Psoas muscle (tissue), 8 donors: ENCODE data around the gene TRMU. TPM values are rescaled to one million over a fixed set of nuclear protein-coding genes. Genes with fewer than 3 reads are reported as not detected.
A peak's percentile ranks its signal among the peaks of the same experiment; 100 is the strongest.

Experiments
- ATAC-seq, 4 donors: fragments of 200-7000 bp; cut with Tn5 transposase; one replicate each; pipeline ENCODE4 v1.9.1; 2020; ENCODE audit warnings: moderate library complexity in 3 of 4, mild to moderate bottlenecking in 2 of 4
- DNase-seq, 2 donors: peaks; one replicate each; pipeline ENCODE4 v3.0.0-alpha.2; 2020
- H3K27ac ChIP-seq: fragments of 200-600 bp; one replicate; pipeline ENCODE4 v1.8.0; 2022
- H3K27me3 ChIP-seq, 3 donors: fragments of 200-600 bp in 1 of 3; one replicate each; pipeline versions ENCODE4 v1.6.1 to v1.8.0; 2013 to 2022; ENCODE audit warnings: low read length in 2 of 3, mild to moderate bottlenecking in 2 of 3, moderate library complexity in 1 of 3; ENCODE audit not compliant: insufficient read depth in 3 of 3
- H3K36me3 ChIP-seq, 2 donors: fragments of 200-600 bp in 1 of 2; one replicate each; pipeline versions ENCODE4 v1.6.1 to v1.8.0; 2013 to 2022; ENCODE audit warnings: low read depth in 1 of 2, mild to moderate bottlenecking in 1 of 2, moderate library complexity in 1 of 2; ENCODE audit not compliant: insufficient read depth in 1 of 2
- H3K4me1 ChIP-seq: fragments of 200-600 bp; one replicate; pipeline ENCODE4 v1.8.0; 2022
- H3K4me3 ChIP-seq: fragments of 200-600 bp; one replicate; pipeline ENCODE4 v1.8.0; 2022; ENCODE audit warnings: mild to moderate bottlenecking
- H3K9me3 ChIP-seq: fragments of 200-600 bp; one replicate; pipeline ENCODE4 v1.8.0; 2022
- WGBS, 3 donors: extraction: QIAGEN DNeasy Blood & Tissue Kit; methylation state at CpG; one replicate each; pipeline versions ENCODE4 v1.1.6 to v1.1.7; 2013; 5-methylcytosine and 5-hydroxymethylcytosine counted together
- intact Hi-C, 2 donors: fragments of 100-400 bp; cut with DNase I; formaldehyde crosslinking; loops; one replicate each; pipeline versions ENCODE4 v1.11.0 to v1.14.2; 2022
- polyA plus RNA-seq, 3 donors: library from polyadenylated mRNA; stranded (reverse); fragments of 200-250 nt; gene quantifications; one replicate each; pipeline ENCODE4 v1.2.3, GENCODE V29; 2013
- total RNA-seq, 4 donors: library from RNA; stranded (reverse); fragmentation: NEBNext Ultra II Directional in 2 of 4; extraction: Animal tissue kit (Norgen Biotek cat#: 25700) in 2 of 4; gene quantifications; one replicate each; pipeline versions ENCODE4 v1.2.1 to v1.2.4, GENCODE V29; 2021 to 2023
- TF ChIP-seq, protein P1 (sequence below): fragments of 200-600 bp; IDR thresholded peaks from one replicate; pipeline ENCODE4 v1.8.0; 2022; ENCODE audit warnings: antibody characterized with exemption
- donor health status: healthy with polysubstance abuse.
- donor health status: DM: no; HTN: no; CAD: no; lungs with moderate emphysema.
- donor health status: Bipolar disorder and iron deficiency.
- donor health status: healthy.
- donor health status: DM: yes; HTN: yes; CAD: no.
- donor health status: DM: no; HTN: no; CAD: no.
- donor health status: DM: no; HTN: no; CAD: no.
- donor health status: DM: yes; HTN: yes; CAD: no.

The TRMU gene
- total and polyA plus RNA-seq, 7 donors = 9.6 to 37.1 (median 17.4) TPM

DNA sequence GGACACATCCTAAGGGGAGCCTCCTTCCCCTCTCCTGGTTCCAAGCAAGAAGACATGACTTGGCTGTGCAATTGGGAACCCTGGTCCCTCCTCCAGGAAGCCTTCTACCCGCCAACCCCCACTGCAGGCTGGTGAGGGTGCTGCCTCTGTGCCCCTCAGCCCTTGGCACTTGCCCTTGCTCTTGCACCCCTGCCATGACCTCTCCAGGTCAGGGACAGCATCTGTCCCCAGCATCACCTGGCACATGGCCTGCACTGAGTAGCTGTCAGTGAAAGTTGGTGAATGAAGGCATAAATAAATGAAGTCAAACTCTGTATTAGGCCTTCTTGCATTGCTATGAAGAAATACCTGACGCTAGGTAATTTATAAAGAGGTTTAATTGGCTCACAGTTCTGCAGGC lies 40.7 kb upstream of the TRMU start:
- Histone ChIP-seq H3K9me3 (no peaks in the 10 kb centered on the region), H3K4me1 (peaks cover 11% of the 10 kb centered on the region), H3K36me3 (peaks cover 0 to 26% of the 10 kb centered on the region in 2 donors), H3K27ac (no peak overlapping the region), H3K4me3 (no peak overlapping the region), H3K27me3 (no peaks in the 10 kb centered on the region)
- WGBS, 3 donors = 81 to 93% (median 87%) methylated on average over 2 of the region's 2 CpGs
- TF ChIP-seq, protein P1, sequence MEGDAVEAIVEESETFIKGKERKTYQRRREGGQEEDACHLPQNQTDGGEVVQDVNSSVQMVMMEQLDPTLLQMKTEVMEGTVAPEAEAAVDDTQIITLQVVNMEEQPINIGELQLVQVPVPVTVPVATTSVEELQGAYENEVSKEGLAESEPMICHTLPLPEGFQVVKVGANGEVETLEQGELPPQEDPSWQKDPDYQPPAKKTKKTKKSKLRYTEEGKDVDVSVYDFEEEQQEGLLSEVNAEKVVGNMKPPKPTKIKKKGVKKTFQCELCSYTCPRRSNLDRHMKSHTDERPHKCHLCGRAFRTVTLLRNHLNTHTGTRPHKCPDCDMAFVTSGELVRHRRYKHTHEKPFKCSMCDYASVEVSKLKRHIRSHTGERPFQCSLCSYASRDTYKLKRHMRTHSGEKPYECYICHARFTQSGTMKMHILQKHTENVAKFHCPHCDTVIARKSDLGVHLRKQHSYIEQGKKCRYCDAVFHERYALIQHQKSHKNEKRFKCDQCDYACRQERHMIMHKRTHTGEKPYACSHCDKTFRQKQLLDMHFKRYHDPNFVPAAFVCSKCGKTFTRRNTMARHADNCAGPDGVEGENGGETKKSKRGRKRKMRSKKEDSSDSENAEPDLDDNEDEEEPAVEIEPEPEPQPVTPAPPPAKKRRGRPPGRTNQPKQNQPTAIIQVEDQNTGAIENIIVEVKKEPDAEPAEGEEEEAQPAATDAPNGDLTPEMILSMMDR = no peak
- DNase-seq (no peak), ATAC-seq (no peak)
- intact Hi-C loops = loop anchor here (5.0 kb wide), 1 partner anchor 147 kb away; no protein-coding TSS in a partner anchor

DNA sequence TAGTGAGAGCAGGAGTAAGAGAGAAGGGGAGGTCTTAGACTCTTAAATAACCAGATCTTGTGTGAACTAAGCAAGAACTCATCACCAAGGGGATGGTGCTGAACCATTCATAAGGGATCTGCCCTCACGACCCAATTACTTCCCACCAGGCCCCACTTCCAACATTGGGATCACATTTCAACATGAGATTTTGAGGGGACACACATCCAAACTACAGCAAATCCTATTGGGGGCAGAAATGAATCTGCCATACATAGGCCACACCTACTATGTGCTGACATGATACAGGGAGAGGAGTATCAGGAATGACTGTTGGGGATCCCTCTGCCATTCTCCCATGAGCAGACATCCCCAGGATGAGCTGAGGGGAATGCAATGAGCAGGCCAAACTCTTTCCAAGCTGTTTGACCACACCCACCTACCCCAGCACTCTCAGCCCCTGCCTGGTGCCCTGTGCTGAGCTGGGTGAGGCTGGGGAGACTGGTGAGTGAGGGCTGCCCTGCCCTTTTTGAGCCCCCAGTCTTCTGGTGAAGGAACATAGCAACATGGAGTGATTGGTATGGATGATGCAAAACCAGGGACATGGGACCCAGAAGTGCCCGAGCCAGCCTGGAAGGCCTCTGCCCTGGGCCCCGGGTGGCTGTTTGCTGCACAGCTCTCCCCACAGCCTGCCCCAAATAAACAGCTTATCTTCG lies 40.1 kb upstream of the TRMU start:
- intact Hi-C loops = loop anchor here in 1 of 2 donors (5.0 kb wide), 1 partner anchor 148 kb away; no protein-coding TSS in a partner anchor

DNA sequence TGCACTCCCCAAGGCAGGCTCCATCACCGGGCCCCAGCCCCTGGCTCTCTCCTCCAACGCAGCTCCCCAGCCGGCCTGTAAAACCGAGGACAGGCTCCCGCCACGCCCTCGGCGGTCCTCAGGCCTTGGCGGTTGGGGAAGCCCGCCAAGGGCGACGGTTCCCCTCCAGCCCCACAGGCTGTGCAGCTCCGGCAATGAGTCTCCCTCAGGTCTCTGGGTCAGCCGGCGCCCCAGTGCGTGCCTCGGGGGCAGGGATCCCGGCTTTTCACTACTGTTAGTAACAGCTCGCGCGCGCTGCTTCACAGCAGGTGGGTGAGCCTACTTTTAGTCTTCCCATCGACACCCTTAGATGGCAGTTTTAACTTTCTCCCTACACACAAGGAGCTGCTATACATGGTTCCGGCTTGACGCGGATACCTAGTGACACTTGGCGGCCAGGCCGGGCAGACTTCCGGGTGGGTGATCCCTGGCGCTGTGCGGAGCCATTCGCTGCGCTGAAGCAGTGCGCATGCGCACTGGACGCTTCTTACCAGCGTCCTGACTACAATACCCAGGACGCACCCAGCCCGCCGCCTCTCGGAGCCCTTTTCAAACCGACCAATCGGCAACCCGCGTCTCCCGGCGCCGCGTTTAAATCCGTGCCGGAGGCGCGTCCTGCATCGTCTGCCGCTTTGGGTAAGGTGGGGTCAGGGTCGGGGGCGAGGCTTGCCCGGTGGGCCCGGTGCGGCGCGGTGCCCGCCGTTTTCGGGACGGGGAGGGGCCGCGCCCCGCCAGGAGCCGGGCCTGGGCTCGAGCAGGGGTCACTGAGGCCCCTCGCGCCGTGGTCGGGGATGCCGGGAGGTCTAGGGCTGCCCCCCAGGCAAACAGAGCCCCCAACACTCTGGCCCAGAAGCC lies 39.0 kb upstream of the TRMU start, which contains the start of gene GTSE1:
Gene GTSE1 (plus strand): TSS at position 614 of the 894 bp plus-strand sequence. CDS start 531 bp downstream, outside the sequence.
- H3K9me3 ChIP-seq = no peaks in the 10 kb centered on the region
- H3K4me1 ChIP-seq = peaks cover 7% of the 10 kb centered on the region
- H3K27ac ChIP-seq = peak within 1 kb of the TSS; percentile 89
- no peaks in the 10 kb centered on the region for H3K27me3 ChIP-seq
- ATAC-seq = peak; percentile 96 to 99 (median 98)
- H3K4me3 ChIP-seq = peak within 1 kb of the TSS; percentile 74
- peak; percentile 98 to 99 for DNase-seq
- H3K36me3 ChIP-seq = peaks cover 0 to 26% of the 10 kb centered on the region in 2 donors
- TF ChIP-seq, protein P1 = peak; percentile 20
- intact Hi-C loops = loop anchor here in 1 of 2 donors (5.0 kb wide), 1 partner anchor 149 kb away; no protein-coding TSS in a partner anchor
- WGBS, 3 donors = 0 to 1% (median 1%) methylated on average over 71 to 76 of the region's 76 CpGs

More for the DNA sequence above, 40.1 kb upstream of the TRMU start:
- H3K27me3 ChIP-seq = no peaks in the 10 kb centered on the region
- peaks cover 7% of the 10 kb centered on the region for H3K4me1 ChIP-seq
- H3K9me3 ChIP-seq = no peaks in the 10 kb centered on the region
- TF ChIP-seq, protein P1 = no peak
- WGBS, 3 donors = 56 to 66% (median 60%) methylated on average over 4 of the region's 4 CpGs
- peak in 1 of 4 donors; percentile 1 for ATAC-seq
- peak overlapping the region; percentile 74 for H3K4me3 ChIP-seq
- DNase-seq = no peak
- peaks cover 0 to 26% of the 10 kb centered on the region in 2 donors for H3K36me3 ChIP-seq
- H3K27ac ChIP-seq = peak overlapping the region; percentile 89

DNA sequence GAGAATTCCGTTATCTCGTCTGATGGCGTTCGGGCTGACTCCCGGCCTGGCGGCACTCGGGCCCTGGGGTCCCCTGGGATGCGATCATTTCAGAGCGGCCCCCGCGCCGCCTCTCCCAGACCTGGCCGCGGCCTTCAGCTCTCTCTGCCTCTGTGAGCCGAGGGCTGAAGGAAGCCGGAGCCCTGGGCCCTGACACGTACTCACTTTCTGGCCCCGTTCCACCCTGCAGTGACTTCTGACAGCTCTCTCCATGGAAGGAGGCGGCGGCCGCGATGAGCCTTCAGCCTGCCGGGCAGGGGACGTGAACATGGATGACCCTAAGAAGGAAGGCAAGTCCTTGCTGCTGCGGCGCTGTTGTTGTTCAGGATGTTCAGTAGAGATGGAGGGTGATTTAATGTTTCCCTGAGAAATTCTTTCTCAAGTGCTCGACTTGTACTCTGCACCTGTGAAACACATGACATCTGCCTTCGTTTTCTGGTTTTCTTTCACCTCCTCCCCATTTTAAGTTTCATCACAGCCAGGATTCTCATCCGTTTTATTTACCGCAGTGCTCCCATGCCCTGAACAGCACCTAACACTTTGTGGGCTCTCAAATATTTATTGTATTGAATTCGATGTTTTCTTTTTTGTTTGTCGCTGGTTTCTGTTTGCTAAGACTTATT lies 38.2 kb upstream of the TRMU start:
- DNase-seq (peak in 1 of 2 donors; percentile 31), ATAC-seq (peak in 2 of 4 donors; percentile 6 to 7)
- TF ChIP-seq, protein P1 = no peak
- Histone ChIP-seq H3K27ac (no peak overlapping the region), H3K4me3 (peak overlapping the region; percentile 74), H3K27me3 (no peaks in the 10 kb centered on the region), H3K9me3 (no peaks in the 10 kb centered on the region), H3K36me3 (peaks cover 0 to 18% of the 10 kb centered on the region in 2 donors), H3K4me1 (peaks cover 7% of the 10 kb centered on the region)
- intact Hi-C loops = loop anchor here in 1 of 2 donors (5.0 kb wide), 1 partner anchor 150 kb away; no protein-coding TSS in a partner anchor
- WGBS, 3 donors = 6 to 11% (median 7%) methylated on average over 18 to 32 of the region's 32 CpGs
